OCI-LY1 (cell line): ENCODE data around the gene PTPRN2.

Experiments used
- H2AFZ ChIP-seq: fragments of 200-600 bp; sonication (generic), shearing (Covaris generic); 2 replicates; pipeline ENCODE4 v1.6.0; 2014; ENCODE audit warnings: antibody characterized with exemption, mild to moderate bottlenecking, low read length
- H3F3A ChIP-seq: fragments of 200-600 bp; sonication (generic), shearing (Covaris generic); 2 replicates; pipeline ENCODE4 v1.6.0; 2014; ENCODE audit warnings: mild to moderate bottlenecking, antibody characterized with exemption, low read length, moderate library complexity; ENCODE audit not compliant: insufficient read depth
- H3K27ac ChIP-seq: fragments of 200-600 bp; sonication (generic); 2 replicates; pipeline ENCODE4 v1.5.1; 2014; ENCODE audit warnings: low read length, mixed run types, mild to moderate bottlenecking, low read depth; ENCODE audit not compliant: poor library complexity, severe bottlenecking
- H3K27me3 ChIP-seq: fragments of 200-600 bp; sonication (generic); 2 replicates; pipeline ENCODE4 v1.6.0; 2014; ENCODE audit warnings: antibody characterized with exemption, mild to moderate bottlenecking, low read length, moderate library complexity; ENCODE audit not compliant: insufficient read depth
- H3K36me3 ChIP-seq: fragments of 200-600 bp; sonication (generic); 2 replicates; pipeline ENCODE4 v1.6.1; 2014; ENCODE audit warnings: mild to moderate bottlenecking, antibody characterized with exemption, low read length, moderate library complexity, mixed read lengths; ENCODE audit not compliant: insufficient read depth
- H3K4me1 ChIP-seq: fragments of 200-600 bp; sonication (generic); 2 replicates; pipeline ENCODE4 v1.5.1; 2014; ENCODE audit warnings: mild to moderate bottlenecking, low read length, moderate library complexity; ENCODE audit not compliant: insufficient read depth, severe bottlenecking
- H3K4me2 ChIP-seq: fragments of 200-600 bp; sonication (generic), shearing (Covaris generic); 2 replicates; pipeline ENCODE4 v1.6.1; 2014; ENCODE audit warnings: low read length
- H3K4me3 ChIP-seq: fragments of 200-600 bp; sonication (generic); 2 replicates; pipeline ENCODE4 v1.5.1; 2014; ENCODE audit warnings: low read length, low read depth, mild to moderate bottlenecking, mixed read lengths; ENCODE audit not compliant: poor library complexity, severe bottlenecking
- H3K79me2 ChIP-seq: fragments of 200-600 bp; shearing (Covaris generic); 2 replicates; pipeline ENCODE4 v1.6.1; 2016; ENCODE audit warnings: mixed run types, low read length, mixed read lengths; ENCODE audit not compliant: insufficient read depth
- H3K9ac ChIP-seq: fragments of 200-600 bp; sonication (generic), shearing (Covaris generic); 2 replicates; pipeline ENCODE4 v1.6.1; 2014; ENCODE audit warnings: mild to moderate bottlenecking, low read length, mixed read lengths
- H3K9me2 ChIP-seq: fragments of 200-600 bp; sonication (generic), shearing (Covaris generic); 2 replicates; pipeline ENCODE4 v1.6.1; 2014; ENCODE audit warnings: low read depth, mild to moderate bottlenecking, low read length, mixed read lengths
- H3K9me3 ChIP-seq: fragments of 200-600 bp; shearing (Covaris generic); 2 replicates; pipeline ENCODE4 v1.6.1; 2014; ENCODE audit warnings: low read length, mixed read lengths
- H4K20me1 ChIP-seq: fragments of 200-600 bp; sonication (generic), shearing (Covaris generic); 2 replicates; pipeline ENCODE4 v1.6.0; 2016; ENCODE audit warnings: mild to moderate bottlenecking, low read length; ENCODE audit not compliant: insufficient read depth
- CTCF ChIP-seq: fragments of 200-600 bp; sonication (generic), shearing (Covaris generic); IDR thresholded peaks from 2 replicates; pipeline ENCODE4 v1.5.1; 2017; ENCODE audit warnings: mild to moderate bottlenecking, antibody characterized with exemption, low read length, moderate library complexity, mixed read lengths
- EZH2 ChIP-seq: fragments of 200-600 bp; sonication (generic), shearing (Covaris generic); IDR thresholded peaks from 2 replicates; pipeline ENCODE4 v1.8.0; 2017; ENCODE audit warnings: borderline replicate concordance, mixed run types, mild to moderate bottlenecking, antibody characterized with exemption, low read length, moderate library complexity, mixed read lengths

PTPRN2 gene

GRCh38 chr7:158474488-158474887 is 113.1 kb downstream of the PTPRN2 start:
- no peaks in the 10 kb centered on the region for H3K9me3 ChIP-seq
- H3K9ac ChIP-seq: no peak overlapping the region
- H3K4me1 ChIP-seq: no peaks in the 10 kb centered on the region

GRCh38 chr7:158473946-158474345 is 113.7 kb downstream of the PTPRN2 start:
- Histone ChIP-seq H3K9me2 (no peaks in the 10 kb centered on the region), H3F3A (no peaks in the 10 kb centered on the region), H3K79me2 (no peaks in the 10 kb centered on the region), H3K27ac (no peak overlapping the region), H3K4me2 (no peak overlapping the region), H3K4me1 (no peaks in the 10 kb centered on the region), H4K20me1 (no peaks in the 10 kb centered on the region), H3K36me3 (no peaks in the 10 kb centered on the region), H3K9me3 (no peaks in the 10 kb centered on the region), H3K9ac (no peak overlapping the region), H3K4me3 (no peak overlapping the region), H3K27me3 (peaks cover 6% of the 10 kb centered on the region; the same call in 1 of the 2 replicates), H2AFZ (no peak overlapping the region)
- TF ChIP-seq CTCF (no peak), EZH2 (no peak)

More at GRCh38 chr7:158474488-158474887, 113.1 kb downstream of the PTPRN2 start:
- H2AFZ ChIP-seq: no peak overlapping the region
- H3K4me3 ChIP-seq: no peak overlapping the region
- TF ChIP-seq CTCF (no peak), EZH2 (no peak)
- no peaks in the 10 kb centered on the region for H3F3A ChIP-seq
- H3K4me2 ChIP-seq: no peak overlapping the region
- no peaks in the 10 kb centered on the region for H3K79me2 ChIP-seq
- no peak overlapping the region for H3K27ac ChIP-seq
- H3K27me3 ChIP-seq: peaks cover 6% of the 10 kb centered on the region; the same call in 1 of the 2 replicates
- no peaks in the 10 kb centered on the region for H4K20me1 ChIP-seq
- no peaks in the 10 kb centered on the region for H3K9me2 ChIP-seq
- no peaks in the 10 kb centered on the region for H3K36me3 ChIP-seq

GRCh38 chr7:158473221-158473620 is 114.4 kb downstream of the PTPRN2 start:
- Histone ChIP-seq H3K27ac (no peak overlapping the region), H3K4me1 (no peaks in the 10 kb centered on the region), H3F3A (no peaks in the 10 kb centered on the region), H4K20me1 (no peaks in the 10 kb centered on the region), H3K9me2 (no peaks in the 10 kb centered on the region), H3K4me3 (no peak overlapping the region), H3K9ac (no peak overlapping the region), H3K36me3 (no peaks in the 10 kb centered on the region), H2AFZ (no peak overlapping the region), H3K4me2 (no peak overlapping the region), H3K79me2 (no peaks in the 10 kb centered on the region), H3K9me3 (no peaks in the 10 kb centered on the region), H3K27me3 (peaks cover 6% of the 10 kb centered on the region; the same call in 1 of the 2 replicates)
- TF ChIP-seq CTCF: no peak
